ENCODE data around the gene UNC5CL. TPM values are rescaled to one million over a fixed set of nuclear protein-coding genes. Genes with fewer than 3 reads are reported as not detected.

UNC5CL gene
- total RNA-seq, 1 donor from 2014 or later = 0.16 TPM

GRCh38 chr6:41002168-41002567 lies 36.9 kb downstream of the UNC5CL start:
- no peak for DNase-seq

DNA sequence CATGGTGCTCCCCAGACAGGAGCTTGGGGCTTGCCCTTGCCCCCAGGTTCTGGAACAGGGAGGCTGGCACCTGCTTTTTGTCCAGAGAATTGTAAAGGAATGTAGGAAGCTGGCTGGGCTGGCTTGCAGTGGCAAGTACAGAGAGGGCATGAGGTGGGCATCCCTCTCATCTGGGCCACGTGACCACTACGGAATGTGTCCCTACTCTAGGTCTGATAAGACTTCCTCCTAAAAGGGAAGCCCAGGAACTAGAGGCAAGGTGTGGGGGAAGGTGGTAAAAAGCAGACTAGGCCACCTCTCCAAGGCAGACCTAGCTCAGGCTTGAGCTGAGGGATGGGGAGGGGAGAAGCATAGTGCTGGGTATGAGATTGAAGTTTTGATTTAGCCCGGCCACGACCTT lies 38.8 kb downstream of the UNC5CL start:
- DNase-seq = no peak

- no peak for DNase-seq
Measured at GRCh38 chr6:40999569-40999968, 39.5 kb downstream of the UNC5CL start.

DNA sequence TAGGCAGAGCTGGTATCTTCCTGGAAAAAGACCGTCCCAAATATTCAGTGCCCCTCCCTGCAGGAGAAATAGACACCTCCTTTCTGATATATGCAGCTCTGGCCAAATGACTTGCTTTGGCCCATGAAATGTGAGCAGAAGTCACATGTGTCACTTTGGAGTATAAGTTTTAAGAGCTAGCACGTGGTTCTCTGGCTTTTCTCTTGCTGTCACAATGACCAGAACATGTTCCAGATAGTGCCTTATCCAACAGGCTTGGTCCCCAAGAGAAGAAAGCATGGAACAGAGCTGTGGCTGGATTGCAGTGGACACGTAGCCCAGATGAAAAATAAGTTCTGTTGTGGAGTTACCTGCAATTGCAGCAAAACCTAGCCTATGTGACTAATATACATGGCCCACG lies 40.4 kb downstream of the UNC5CL start:
- no peak for DNase-seq

DNA sequence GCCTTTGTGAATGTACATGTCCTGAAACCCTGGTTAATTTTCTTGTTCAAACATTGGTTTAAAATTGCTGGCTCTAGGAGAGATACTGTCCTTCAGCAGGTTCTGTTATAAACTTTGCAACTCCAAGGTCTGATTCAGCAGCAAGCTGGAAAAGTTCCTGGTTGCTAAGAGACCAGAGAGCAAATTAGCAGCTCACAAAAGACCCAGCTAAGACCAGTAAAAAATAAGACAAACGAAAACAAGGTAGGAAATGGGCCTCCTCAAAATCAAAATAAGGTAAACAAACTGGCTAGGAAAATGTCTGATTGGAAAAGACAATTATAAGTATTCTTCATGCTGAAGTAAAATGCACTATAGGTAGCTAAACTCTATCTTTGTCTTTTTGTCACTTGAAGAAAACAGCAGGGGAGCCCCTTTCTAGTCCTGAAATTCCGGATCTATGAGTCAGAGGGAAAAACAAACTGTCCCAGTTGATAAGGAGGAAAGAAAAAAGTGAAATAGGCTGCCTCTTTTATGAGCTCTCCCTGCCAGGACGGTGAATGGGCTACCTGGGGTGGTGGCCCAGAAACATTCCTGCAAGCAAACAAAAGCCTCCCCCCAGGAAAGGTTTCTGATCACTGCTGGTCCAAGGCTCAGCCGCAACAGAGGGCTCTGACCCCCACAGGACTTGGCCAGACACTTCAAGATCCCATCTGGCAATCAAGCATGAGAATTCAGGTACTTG lies 41.6 kb downstream of the UNC5CL start:
- DNase-seq = no peak

GRCh38 chr6:40996591-40997233 lies 42.3 kb downstream of the UNC5CL start:
- DNase-seq = no peak

GRCh38 chr6:40992746-40993145 lies 46.3 kb downstream of the UNC5CL start:
- no peak for DNase-seq

- DNase-seq = no peak
Measured at GRCh38 chr6:40990301-40990700, 48.7 kb downstream of the UNC5CL start.

GRCh38 chr6:40989204-40990169 lies 49.5 kb downstream of the UNC5CL start:
- no peak for DNase-seq

- no peak for DNase-seq
Measured at GRCh38 chr6:40988634-40989033, 50.4 kb downstream of the UNC5CL start.

GRCh38 chr6:40986921-40987819 lies 51.9 kb downstream of the UNC5CL start:
- DNase-seq = no peak

DNA sequence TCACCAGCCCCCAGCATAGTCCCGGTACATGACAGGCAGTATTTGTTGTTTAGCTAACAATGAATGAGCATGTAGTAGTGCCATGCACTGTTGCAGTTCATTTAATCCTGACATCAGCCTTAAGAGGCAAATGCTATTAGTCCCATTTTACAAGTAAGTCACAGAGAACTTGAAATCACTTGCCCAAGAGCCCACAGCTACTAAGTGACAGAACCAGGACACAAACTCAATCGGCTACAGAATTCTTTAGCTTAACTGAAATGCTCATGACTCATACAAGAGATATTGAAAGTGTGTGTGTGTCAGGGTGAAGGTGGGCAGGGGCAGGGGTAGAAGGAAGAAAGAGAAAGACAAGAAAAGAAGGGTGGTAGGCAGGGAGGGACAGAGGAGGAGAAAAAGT lies 52.7 kb downstream of the UNC5CL start:
- no peak for DNase-seq

DNA sequence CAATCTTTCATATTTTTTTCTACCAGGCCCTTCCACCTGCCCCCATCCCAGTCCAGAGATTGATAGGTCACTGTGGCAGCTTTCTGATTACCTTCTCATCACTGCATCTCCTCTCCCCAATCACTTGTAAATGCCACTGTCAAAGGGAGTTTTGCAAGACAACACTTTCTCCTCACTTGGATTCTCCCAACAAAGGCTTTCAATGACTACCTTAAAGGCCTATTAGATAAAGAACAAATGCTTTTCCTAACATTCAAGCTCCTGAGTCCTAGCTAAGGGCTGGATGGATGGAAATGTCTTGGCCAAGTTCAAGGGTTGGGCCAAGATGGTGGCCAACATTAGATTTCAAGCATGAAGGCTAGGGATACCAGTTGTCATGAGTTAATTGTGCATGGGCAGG lies 55.3 kb downstream of the UNC5CL start:
- DNase-seq = no peak

DNA sequence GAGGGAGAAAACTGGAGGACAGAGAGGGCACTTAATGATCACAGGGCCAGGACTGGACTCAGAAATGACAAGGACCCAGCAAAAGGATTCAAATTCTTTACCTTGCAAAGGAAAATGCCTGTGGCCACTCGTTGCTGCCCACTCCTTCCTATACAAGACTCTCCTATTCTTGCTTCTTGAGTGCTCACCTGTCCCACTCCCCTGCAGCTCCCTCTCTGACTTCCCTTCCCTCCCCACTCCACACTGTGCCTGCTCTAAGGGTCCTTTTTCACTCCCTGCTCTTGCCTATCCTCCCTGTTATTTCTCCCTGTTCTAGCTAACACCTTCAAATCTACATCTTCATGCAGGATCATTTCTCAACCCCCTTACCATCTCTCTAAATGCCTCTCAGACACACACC lies 56.1 kb downstream of the UNC5CL start:
- DNase-seq = no peak

- DNase-seq = no peak
Measured at GRCh38 chr6:40978687-40979289, 60.2 kb downstream of the UNC5CL start.

DNA sequence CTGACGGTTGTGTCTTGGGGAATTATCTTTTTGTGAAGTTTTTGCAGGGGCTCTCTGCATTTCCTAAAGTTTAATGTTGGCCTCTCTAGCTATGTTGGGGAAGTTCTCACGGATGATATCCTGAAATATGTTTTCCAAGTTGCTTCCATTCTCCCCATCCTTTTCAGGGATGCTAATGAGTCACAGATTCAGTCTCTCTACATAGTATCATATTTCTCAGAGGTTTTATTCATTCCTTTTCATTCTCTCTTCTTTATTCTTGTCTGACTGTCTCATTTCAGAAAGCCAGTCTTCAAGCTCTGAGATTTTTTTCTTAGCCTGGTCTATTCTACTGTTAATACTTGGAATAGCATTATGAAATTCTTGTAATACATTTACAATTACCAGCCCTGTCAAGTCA lies 61.3 kb downstream of the UNC5CL start:
- DNase-seq = no peak

GRCh38 chr6:40977085-40977484 lies 61.9 kb downstream of the UNC5CL start:
- no peak for DNase-seq

Measured in occipital lobe (tissue), 2 donors.